Erythroblast (primary cell): Measurements from ENCODE around the gene CD248.
A peak's percentile ranks its signal among the peaks of the same experiment; 100 is the strongest.

Experiments used
- GATA1 ChIP-seq: IDR thresholded peaks from 2 replicates; pipeline ENCODE4 v1.6.1; 2011; ENCODE audit warnings: low read depth, mild to moderate bottlenecking, control low read depth, low read length, moderate library complexity
- POLR2A ChIP-seq: IDR thresholded peaks from 2 replicates; pipeline ENCODE4 v1.6.1; 2011; ENCODE audit warnings: mild to moderate bottlenecking, low read length

DNA sequence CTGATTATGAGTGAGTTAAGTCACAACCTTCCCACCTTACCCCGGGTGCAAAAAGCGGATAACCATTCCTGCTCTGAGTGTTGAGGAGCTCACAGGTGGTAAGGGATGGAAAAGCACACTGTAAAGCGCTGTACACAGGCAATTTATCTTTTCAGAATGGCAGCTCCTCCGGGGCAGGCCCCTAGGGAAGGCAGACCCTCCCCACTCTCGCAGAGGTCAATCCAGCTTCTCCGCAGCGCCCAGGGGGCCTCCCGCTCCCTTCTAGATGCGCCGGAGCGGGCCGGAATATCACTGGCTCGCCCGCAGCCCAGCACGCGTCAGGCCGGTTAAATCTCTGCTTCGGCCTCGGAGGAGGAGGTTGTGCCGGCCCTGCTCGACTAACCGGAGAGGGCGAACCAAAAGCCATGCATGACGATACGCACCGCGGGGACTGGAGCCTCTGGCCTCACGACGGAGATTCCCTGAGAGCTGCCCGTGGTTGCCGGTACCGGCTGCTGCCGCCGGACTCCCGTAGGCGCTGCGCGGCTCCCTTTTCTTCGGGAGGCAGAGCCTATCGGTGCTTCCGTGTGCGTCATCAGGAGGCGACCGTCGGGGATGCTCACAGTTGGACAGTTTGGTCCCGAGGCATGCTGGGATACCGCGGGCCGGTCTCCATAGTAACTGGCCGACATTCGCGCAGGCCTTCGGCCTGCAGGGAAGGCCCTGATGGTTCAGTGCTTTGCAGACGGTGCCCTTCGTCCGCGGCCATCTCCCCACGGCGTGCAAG lies 27.9 kb upstream of the CD248 start, which contains the start of gene BRMS1:
- TF ChIP-seq POLR2A, result peak; percentile 88
- no peak for TF ChIP-seq GATA1
